ENCODE measurements around the gene CCN5. TPM values are rescaled to one million over a fixed set of nuclear protein-coding genes. Genes with fewer than 3 reads are reported as not detected.

CCN5 gene
- total RNA-seq, 1 donor from 2014 or later: 134 TPM

DNA sequence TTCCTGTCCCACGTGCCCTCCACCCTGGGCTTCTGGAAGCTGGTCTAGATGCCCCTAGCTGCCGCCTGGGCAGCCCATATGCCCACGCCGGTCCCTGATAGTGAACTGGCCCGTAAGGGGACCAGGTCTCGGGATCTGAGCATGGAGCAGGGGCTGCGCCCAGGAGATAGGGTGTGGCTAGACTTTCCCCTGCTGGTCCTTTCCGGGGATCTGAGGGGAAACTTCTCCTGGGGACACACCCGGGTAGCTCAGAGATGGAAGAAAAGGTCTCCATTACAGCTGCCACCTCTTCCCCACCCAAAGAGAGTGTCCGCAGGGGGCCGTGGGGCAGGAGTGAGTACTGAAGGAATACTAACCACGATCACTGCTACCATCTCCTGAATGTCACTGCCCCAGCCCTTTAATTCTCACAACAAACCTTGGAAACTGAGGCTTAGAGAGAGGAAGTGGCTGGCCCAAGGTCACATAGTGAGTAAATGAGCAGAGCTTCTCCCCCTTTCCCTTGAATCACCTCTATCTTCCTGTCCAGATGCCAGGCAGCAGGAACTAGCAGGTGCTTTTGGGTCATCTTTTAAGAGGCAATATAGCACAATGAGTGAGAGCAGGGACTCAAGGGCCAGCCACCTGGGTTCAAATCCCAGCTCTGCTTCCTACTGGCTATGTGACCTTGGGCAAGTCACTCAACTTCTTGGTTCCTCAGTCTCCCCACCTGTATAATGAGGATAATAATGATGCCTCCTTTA lies 11.8 kb upstream of the CCN5 start:
- Histone ChIP-seq H3K36me3 (no peaks in the 10 kb centered on the region), H3K27me3 (no peaks in the 10 kb centered on the region), H3K9me3 (no peaks in the 10 kb centered on the region), H3K4me1 (peaks cover 52% of the 10 kb centered on the region), H3K27ac (peak overlapping the region; percentile 83), H3K4me3 (no peak overlapping the region)
- peak in 1 of 2 donors; percentile 86 for DNase-seq (ENCODE audit: extremely low spot score in 2 of 2)
- TF ChIP-seq POLR2A (IDR thresholded peaks at IDR 0.05) (no peak), POLR2AphosphoS5 (IDR thresholded peaks at IDR 0.05; ENCODE audit: insufficient read depth in 1 of 2, low read depth in 1 of 2) (peak in 1 of 2 donors; percentile 79), CTCF (IDR thresholded peaks at IDR 0.05) (no peak)
- intact Hi-C loops (cut with DNase I): no loop called here

DNA sequence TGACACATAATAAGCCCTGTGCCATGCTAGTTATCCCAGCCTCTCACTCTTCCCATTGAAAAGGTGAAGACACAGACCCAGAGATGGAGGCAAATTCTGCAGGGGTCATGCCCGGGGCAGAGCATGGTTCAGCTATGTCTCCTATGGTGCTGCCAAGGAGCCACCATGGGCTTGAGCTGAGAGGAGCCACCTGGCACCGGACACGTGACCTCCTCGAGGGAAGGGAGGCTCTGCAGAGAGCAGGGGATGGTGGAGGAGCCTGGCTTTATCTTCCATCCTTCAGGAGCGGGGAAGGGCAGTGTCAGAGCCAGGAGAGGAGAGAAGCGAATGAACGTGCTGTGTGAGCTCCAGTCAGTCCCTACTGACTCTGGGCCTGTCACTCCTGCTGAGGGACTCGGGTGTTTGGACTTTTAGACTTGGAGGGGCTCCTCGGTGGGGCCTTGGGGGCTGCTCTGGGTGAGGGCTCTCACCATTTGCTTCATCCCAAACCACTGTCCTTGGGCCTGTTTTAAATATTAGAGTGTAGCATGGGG lies 11.1 kb upstream of the CCN5 start:
- TF ChIP-seq POLR2AphosphoS5 (IDR thresholded peaks at IDR 0.05; ENCODE audit: insufficient read depth in 1 of 2, low read depth in 1 of 2): no peak
- no peak for TF ChIP-seq POLR2A (IDR thresholded peaks at IDR 0.05)
- no peak for TF ChIP-seq CTCF (IDR thresholded peaks at IDR 0.05)
- intact Hi-C loops (cut with DNase I): no loop called here
- Histone ChIP-seq H3K36me3 (no peaks in the 10 kb centered on the region), H3K4me3 (no peak overlapping the region), H3K27ac (peak overlapping the region; percentile 83), H3K9me3 (no peaks in the 10 kb centered on the region), H3K4me1 (peaks cover 52% of the 10 kb centered on the region), H3K27me3 (no peaks in the 10 kb centered on the region)
- peak in 1 of 2 donors; percentile 83 for DNase-seq (ENCODE audit: extremely low spot score in 2 of 2)

DNA sequence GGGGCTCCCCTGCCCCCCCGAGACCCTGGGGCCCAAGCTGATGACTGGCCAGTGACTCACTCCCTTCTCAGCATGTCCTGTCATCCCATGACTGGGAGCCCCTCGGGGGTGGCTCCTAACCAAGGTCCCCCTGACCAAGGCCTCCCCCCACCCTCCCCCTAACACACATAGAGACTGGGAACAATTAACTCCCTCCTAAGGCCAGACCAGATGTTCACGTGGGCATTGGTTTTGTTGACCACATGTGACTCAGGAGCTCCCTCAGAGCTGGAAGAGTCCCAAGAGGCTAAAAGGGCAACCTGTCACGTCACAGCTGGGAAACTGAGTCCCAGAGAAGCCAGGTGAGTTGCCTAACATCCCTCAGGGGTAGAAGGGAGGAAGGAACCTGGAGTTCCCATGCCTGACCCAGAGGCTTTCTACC lies 10.6 kb upstream of the CCN5 start:
- intact Hi-C loops (cut with DNase I): no loop called here
- peaks cover 52% of the 10 kb centered on the region for H3K4me1 ChIP-seq
- no peak overlapping the region for H3K4me3 ChIP-seq
- TF ChIP-seq CTCF (IDR thresholded peaks at IDR 0.05) (no peak), POLR2AphosphoS5 (IDR thresholded peaks at IDR 0.05; ENCODE audit: insufficient read depth in 1 of 2, low read depth in 1 of 2) (no peak), POLR2A (IDR thresholded peaks at IDR 0.05) (no peak)
- H3K9me3 ChIP-seq: no peaks in the 10 kb centered on the region
- peak overlapping the region; percentile 83 for H3K27ac ChIP-seq
- DNase-seq (ENCODE audit: extremely low spot score in 2 of 2): peak in 1 of 2 donors; percentile 78
- H3K36me3 ChIP-seq: no peaks in the 10 kb centered on the region
- no peaks in the 10 kb centered on the region for H3K27me3 ChIP-seq

- DNase-seq (ENCODE audit: extremely low spot score in 2 of 2): no peak
- H3K9me3 ChIP-seq: no peaks in the 10 kb centered on the region
- H3K27ac ChIP-seq: peak overlapping the region; percentile 83
- intact Hi-C loops (cut with DNase I): no loop called here
- H3K4me3 ChIP-seq: no peak overlapping the region
- H3K36me3 ChIP-seq: no peaks in the 10 kb centered on the region
- TF ChIP-seq POLR2AphosphoS5 (IDR thresholded peaks at IDR 0.05; ENCODE audit: insufficient read depth in 1 of 2, low read depth in 1 of 2) (no peak), CTCF (IDR thresholded peaks at IDR 0.05) (no peak), POLR2A (IDR thresholded peaks at IDR 0.05) (no peak)
- H3K4me1 ChIP-seq: peaks cover 51% of the 10 kb centered on the region
- no peaks in the 10 kb centered on the region for H3K27me3 ChIP-seq
Measured at GRCh38 chr20:44705364-44706094, 9.6 kb upstream of the CCN5 start.

All from vagina (tissue), 2 donors.